GM21576 (cell line): ENCODE measurements around the gene SACS.
A peak's percentile ranks its signal among the peaks of the same experiment; 100 is the strongest.

Source experiments
- ATAC-seq: cut with Tn5 transposase; IDR thresholded peaks from one replicate; pipeline ENCODE4 v1.9.1; 2021; ENCODE audit warnings: mild to moderate bottlenecking, moderate library complexity; ENCODE audit not compliant: unreplicated experiment

Gene SACS

DNA sequence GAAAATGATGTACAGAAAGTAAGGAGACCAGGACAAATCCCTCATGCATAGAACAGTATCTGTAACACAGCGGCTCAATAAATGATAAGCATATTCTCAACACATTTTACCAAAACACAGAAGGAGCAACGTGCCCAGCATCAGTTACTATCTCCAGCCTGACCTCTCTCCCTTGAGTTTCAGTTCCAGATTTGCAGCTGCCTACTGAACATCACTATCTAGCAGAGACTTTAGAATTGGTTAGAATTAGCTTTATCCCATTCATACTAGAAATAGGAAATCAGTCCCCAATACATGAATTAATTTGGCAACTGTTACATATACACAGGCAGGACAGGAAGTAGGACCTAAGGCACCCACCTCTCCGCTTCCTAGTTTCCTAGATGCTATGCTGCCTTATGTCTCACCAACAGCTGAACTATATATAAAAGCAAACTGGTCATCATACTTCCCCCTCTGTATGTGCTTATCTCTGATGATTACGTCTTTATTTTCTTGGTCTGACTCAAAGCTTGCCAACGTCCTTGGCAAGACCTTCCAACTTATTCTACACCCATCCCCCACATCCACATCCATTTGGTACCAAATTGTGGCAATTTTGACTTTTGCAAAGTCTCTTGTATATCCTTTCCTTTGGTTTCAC, 61.1 kb downstream of the SACS start:
- ATAC-seq: no peak

DNA sequence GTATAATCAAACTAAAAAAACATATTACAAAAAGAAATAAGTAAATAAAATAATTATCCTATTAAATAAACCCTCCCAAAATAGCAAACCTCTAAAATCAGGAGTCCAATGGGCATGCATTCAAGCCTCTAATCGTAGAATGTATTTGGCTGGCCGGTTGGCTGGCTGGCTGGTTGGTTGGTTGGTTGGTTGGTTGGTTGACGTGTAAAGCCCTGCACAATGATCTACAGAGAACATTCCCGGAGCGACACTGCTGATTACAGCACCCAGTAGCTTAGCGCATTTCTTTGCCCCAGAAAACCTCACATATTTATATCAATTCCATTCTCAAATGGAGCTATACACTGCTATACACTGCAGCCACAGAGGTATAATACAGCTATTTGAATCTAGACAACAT, 65.6 kb downstream of the SACS start:
- no peak for ATAC-seq

GRCh38 chr13:23365652-23366051, 67.8 kb downstream of the SACS start:
- ATAC-seq: no peak

DNA sequence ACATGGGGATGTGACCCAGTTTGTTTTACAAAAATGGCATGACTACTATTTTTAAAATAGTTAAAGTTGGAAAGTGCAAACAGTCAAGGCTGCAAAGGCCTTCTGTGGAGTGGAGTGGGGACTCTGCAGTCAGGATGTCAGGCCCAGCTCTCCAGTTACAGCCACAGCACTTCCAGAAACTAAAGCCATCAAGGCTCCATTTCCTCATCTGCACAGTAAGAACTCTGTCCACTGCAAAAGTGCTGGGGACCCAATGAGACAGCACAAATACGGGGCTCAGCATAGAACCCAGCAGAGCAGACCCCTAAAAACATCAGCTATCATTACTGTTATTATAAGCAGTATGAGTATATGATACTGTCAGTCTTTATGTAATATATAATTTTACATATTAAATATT, 73.6 kb downstream of the SACS start:
- no peak for ATAC-seq

- no peak for ATAC-seq
These were observed 76.2 kb downstream of the SACS start for GRCh38 chr13:23357349-23357748.

DNA sequence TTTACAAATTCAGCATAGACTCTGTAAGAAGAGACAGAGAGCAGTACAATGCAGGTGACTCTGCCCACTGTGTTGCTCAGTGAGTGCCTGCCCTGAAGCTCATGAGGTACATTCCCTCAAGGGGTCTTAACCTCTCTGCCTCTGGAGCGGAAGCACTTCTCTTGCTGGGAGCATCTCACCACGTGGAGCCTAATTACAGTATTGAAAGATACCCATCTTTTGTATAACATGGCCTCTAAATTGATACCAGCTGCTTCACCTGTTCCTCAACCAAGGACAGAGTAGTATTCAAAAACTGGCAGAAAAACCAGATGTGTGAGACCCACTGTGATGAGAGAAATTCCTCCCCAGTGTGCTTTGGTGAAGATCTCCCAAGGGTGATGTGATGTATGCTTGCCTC, 77.1 kb downstream of the SACS start:
- no peak for ATAC-seq

DNA sequence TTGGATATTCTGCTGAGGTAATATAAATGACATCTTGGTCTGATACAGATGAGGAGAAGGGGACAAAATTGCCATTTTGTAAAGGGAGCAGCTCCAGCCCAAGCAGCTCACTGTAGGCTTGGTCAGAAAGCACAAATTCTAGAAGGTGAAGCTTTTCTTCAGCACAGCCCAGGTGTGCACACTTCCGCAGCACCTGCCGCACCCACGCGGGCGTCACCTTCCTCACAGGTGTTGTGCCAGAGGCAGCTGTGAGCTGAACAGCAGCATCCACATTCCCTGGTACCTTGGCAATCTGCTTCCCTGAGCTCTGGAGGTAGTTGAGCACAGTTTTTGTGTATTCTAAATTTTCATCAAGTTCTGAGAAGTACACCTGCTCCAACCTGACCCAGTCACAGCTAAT, 79.0 kb downstream of the SACS start:
- ATAC-seq: no peak

- ATAC-seq: no peak
These were observed 81.3 kb downstream of the SACS start for GRCh38 chr13:23352161-23352560.

DNA sequence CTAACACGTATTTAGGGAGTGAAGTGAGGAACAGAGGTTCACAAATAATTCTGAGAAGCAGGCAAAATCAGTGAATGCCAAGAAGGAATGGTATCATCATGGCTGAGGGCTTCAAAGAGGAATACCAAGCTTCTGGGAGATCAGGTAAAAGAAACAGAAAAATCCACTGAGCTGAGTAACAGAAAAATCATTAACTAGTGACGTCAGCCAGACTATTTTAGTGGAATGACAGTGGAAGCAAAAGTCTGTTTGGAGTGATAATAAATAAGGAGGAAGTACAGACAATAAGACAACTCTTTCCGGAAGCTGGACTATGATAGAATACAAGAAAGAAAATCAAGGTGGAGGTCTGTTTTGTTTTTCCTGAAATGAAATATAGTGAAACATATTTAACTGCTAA, 83.5 kb downstream of the SACS start:
- no peak for ATAC-seq

DNA sequence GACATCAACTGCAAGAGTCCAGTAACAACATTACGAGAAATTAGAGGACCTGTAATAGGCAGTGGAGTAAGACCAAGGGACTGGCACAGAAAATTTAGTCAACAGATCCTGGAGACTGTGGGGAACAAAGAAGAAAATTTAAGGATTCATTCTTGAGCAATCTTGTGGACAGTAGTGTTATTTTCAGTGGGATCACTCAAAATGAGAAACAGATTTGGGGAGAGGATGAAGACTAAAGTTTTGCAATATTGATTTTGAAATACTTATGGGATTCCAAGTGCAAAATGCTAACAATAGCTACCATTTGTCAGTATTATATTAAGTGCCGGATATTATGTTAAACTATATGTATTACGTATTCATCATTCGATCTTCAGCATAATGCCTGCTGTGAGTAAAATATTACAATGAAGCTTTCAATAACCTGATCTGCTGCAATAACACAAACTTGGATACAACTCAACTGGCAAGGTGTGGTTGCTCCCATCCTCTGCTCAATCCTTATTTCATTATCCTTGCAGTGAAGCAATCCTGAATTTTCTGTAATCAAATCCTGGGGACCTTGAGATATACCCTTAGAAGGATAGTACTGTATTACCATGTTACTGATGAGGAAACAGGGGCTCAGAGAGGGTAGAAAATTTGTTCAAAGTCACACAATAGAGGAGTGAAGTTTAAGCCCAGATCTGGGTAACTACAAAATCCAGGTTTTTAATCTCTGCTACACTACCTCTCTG, 84.2 kb downstream of the SACS start:
- ATAC-seq: no peak

- ATAC-seq: no peak
These were observed 85.0 kb downstream of the SACS start for GRCh38 chr13:23348262-23349127.

GRCh38 chr13:23347601-23348000, 85.9 kb downstream of the SACS start:
- no peak for ATAC-seq

GRCh38 chr13:23344931-23345595, 88.4 kb downstream of the SACS start:
- ATAC-seq: no peak

DNA sequence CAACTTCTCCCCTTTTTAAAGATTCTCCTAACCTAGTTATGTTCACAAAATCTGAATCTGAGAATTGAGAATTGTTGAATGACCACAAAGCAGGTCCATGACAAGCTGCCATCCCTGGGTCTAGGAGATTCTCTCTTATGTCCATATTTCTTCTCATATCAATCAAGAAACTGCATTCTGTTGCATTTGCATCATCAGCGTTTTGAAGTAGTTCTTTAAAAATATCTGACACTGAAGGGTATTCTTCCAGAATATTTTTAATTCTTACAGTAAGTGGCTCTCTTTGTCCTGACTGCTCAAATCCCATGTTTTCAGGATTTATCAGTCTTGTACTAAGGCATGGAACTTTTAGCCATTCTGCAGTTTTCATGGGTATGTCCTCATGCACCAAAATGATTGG, 94.3 kb downstream of the SACS start:
- ATAC-seq: no peak

- no peak for ATAC-seq
These were observed 103.1 kb downstream of the SACS start for GRCh38 chr13:23330356-23330755.

- ATAC-seq: no peak
These were observed 108.3 kb downstream of the SACS start for GRCh38 chr13:23325191-23325590.

DNA sequence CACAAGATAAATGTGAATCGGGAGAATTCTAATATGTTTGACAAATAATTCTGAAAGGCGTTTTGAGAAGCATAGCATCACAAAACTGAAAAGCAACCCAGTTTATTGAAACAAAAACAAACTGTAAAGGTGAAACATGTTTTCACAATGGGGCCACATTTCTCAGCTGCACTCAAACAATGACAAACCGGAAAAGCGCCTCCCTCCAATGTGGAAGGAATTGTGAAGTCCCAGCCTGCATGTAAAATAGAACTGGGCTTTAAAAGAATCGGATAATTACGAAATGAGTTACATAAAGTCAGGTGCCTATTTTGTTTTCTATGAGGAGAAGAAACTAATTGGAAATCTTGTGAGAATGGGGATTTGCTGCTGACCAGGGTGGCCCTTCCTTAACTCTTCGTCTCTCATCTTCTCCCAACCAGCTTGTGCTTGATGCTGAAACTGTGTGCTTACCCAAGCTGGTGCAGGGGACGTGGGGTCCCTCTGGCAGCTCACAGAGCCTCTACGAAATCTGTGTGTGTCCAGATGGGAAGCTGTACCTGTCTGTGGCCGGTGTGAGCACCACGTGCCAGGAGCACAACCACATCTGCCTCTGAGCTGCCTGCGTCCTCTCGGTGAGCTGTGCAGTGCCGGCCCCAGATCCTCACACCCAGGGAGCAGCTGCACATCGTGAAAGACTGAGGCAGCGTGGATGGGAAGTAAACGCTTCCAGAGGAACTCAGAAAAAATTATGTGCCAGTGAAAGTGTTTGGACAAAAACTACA, 109.4 kb downstream of the SACS start:
- no peak for ATAC-seq

GRCh38 chr13:23322353-23323336, 110.9 kb downstream of the SACS start:
- ATAC-seq: no peak

GRCh38 chr13:23321535-23322241, 111.8 kb downstream of the SACS start:
- peak; percentile 78 for ATAC-seq
